ENCODE results near the gene MS4A18. TPM values are rescaled to one million over a fixed set of nuclear protein-coding genes. Genes with fewer than 3 reads are reported as not detected.
A peak's percentile ranks its signal among the peaks of the same experiment; 100 is the strongest.

Gene MS4A18
- polyA plus RNA-seq, 1 experiment = not detected

DNA sequence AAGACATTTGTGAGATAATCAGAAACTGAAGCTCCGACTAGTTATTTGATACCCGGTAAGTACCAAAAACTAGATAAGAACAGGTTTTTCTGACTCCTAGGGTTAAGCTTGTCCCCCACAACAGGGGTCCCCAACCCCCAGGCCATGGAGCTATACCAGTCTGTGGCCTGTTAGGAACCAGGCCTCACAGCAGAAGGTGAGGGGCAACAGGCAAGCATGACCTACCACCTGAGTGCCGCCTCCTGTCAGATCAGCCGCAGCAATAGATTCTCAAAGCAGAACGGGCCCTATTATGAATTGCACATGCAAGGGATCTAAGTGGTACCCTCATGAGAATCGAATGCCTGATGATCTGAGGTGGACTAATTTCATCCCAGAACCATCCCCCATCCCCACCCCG, 59.4 kb downstream of the MS4A18 start:
- TF ChIP-seq, protein P1, sequence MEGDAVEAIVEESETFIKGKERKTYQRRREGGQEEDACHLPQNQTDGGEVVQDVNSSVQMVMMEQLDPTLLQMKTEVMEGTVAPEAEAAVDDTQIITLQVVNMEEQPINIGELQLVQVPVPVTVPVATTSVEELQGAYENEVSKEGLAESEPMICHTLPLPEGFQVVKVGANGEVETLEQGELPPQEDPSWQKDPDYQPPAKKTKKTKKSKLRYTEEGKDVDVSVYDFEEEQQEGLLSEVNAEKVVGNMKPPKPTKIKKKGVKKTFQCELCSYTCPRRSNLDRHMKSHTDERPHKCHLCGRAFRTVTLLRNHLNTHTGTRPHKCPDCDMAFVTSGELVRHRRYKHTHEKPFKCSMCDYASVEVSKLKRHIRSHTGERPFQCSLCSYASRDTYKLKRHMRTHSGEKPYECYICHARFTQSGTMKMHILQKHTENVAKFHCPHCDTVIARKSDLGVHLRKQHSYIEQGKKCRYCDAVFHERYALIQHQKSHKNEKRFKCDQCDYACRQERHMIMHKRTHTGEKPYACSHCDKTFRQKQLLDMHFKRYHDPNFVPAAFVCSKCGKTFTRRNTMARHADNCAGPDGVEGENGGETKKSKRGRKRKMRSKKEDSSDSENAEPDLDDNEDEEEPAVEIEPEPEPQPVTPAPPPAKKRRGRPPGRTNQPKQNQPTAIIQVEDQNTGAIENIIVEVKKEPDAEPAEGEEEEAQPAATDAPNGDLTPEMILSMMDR (IDR thresholded peaks at IDR 0.05; ENCODE audit: insufficient read depth, low read depth, low read length) = no peak
- H3K4me3 ChIP-seq (ENCODE audit: low read depth, low read length) = no peak overlapping the region
- peaks cover 3% of the 10 kb centered on the region; the same call in 1 of the 2 replicates for H3K27me3 ChIP-seq (ENCODE audit: control insufficient read depth, insufficient read depth, low read length)
- no peak for DNase-seq (ENCODE audit: low read depth)
- ChIA-PET CTCF (interaction anchor here (5.3 kb wide), 1 partner anchor 7 kb away, joined by 39 read pairs; no protein-coding TSS in a partner anchor), POLR2A (no interaction called here)
- H3K36me3 ChIP-seq (ENCODE audit: control insufficient read depth, insufficient read depth, low read length) = no peaks in the 10 kb centered on the region

DNA sequence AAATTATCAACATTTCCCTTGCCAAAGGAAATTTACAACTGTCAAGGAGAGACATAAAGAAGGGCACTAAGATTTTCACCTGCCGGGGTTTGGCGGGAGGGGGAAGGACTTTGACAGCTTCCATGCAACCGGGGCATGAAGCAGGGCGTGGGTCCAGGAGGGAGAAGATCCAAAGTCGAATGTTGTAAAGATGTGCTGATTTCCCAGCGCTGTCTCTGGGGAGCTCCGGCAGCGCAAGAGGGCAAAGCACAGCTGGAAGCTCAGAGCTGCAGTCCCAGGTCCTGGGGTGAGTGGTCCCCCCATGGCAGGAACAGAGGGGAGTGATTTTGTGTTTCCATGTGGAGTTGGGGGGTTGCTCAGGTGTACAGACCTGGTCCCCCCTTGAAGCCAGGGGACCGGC, 60.6 kb downstream of the MS4A18 start, which contains the start of gene MS4A10:
TSS of gene MS4A10 (plus strand) at position 198 of the 400 bp plus-strand sequence. CDS start 5,003 bp downstream, outside the sequence.
- CTCF ChIA-PET = interaction anchor here (0.6 to 5.3 kb wide), 3 partner anchors 8 to 115 kb away, joined by 3 to 39 read pairs (median 3); no protein-coding TSS in a partner anchor
- H3K36me3 ChIP-seq (ENCODE audit: control insufficient read depth, insufficient read depth, low read length) = no peaks in the 10 kb centered on the region
- DNase-seq (ENCODE audit: low read depth) = no peak
- no peak within 1 kb of the TSS for H3K4me3 ChIP-seq (ENCODE audit: low read depth, low read length)
- TF ChIP-seq, protein P1 (IDR thresholded peaks at IDR 0.05; ENCODE audit: insufficient read depth, low read depth, low read length) = no peak
- POLR2A ChIA-PET = no interaction called here
- H3K27me3 ChIP-seq (ENCODE audit: control insufficient read depth, insufficient read depth, low read length) = peaks cover 2% of the 10 kb centered on the region; the same call in 1 of the 2 replicates

DNA sequence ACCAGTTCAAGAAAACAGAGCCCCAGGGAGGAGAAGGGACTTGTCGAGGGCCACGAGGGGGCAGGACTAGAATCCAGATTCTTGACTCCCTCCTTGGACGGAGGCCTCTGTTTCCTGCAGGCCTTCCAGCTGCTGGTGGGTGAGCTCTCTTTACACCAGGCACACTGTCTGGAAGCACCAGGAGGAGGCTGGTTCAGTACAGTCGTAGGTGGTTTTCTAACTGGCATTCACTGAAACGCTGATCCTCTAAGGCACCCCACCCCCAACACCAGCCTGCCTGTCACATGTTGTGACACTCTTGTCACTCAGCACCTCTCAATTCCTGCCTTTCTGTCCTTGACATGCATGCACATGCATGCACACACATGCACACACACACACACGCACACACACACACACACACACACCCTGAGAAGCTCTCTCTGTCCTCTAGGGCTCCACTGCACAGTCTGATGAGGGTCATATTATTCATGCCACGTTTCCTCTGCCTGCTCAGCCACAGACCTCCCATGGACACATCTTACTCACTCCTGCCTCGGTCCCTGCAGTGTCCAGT, 61.4 kb downstream of the MS4A18 start:
- Histone ChIP-seq H3K4me3 (ENCODE audit: low read depth, low read length) (no peak overlapping the region), H3K27me3 (ENCODE audit: control insufficient read depth, insufficient read depth, low read length) (peaks cover 2% of the 10 kb centered on the region; the same call in 1 of the 2 replicates), H3K36me3 (ENCODE audit: control insufficient read depth, insufficient read depth, low read length) (no peaks in the 10 kb centered on the region)
- TF ChIP-seq, protein P1 (IDR thresholded peaks at IDR 0.05; ENCODE audit: insufficient read depth, low read depth, low read length) = no peak
- DNase-seq (ENCODE audit: low read depth) = no peak
- POLR2A ChIA-PET = no interaction called here
- CTCF ChIA-PET = interaction anchor here (1.0 to 5.3 kb wide), 3 partner anchors 9 to 114 kb away, joined by 3 to 39 read pairs (median 3); no protein-coding TSS in a partner anchor

DNA sequence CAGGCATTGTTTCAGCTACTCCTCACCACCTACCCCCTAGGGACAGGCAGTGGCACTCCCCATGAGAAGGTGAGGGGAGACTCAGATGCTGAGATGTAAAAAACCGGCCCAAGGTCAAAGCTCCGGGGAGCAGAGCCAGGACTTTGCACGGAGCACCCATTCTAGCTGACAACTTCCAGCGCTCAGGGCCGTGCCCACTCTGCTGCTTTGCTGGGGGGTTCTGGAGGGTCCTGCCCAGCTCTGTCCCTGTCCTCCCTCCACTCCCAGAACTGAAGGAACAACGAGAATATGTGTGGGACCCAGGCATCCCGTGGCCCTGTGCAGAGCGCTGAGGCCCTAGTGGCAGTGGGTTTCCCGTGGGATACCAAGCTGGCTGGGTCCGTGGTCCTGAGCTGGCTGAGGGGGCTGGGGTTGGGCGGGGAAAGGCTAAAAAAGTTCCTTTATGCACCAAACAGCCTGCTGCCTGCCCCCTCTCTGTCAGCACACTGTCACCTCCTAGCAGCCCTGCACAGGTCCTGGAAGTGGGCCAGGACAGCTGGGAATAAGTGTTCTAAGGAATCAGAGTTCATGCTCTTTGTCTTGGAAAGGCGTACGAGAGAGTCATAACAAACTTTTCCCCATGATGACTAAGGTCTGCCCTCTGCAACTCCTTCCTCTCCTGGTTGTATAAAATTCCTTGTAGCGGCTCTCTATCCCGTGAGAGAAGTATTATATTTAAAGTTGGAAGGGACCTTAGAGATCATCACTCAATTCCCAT, 62.5 kb downstream of the MS4A18 start:
- peak; percentile 51 for DNase-seq (ENCODE audit: low read depth)
- CTCF ChIA-PET = interaction anchor here (5.3 kb wide), 1 partner anchor 10 kb away, joined by 39 read pairs; no protein-coding TSS in a partner anchor
- Histone ChIP-seq H3K4me3 (ENCODE audit: low read depth, low read length) (no peak overlapping the region), H3K27me3 (ENCODE audit: control insufficient read depth, insufficient read depth, low read length) (peaks cover 2% of the 10 kb centered on the region; the same call in 1 of the 2 replicates), H3K36me3 (ENCODE audit: control insufficient read depth, insufficient read depth, low read length) (no peaks in the 10 kb centered on the region)
- POLR2A ChIA-PET = no interaction called here
- TF ChIP-seq, protein P1 (IDR thresholded peaks at IDR 0.05; ENCODE audit: insufficient read depth, low read depth, low read length) = no peak
